ENCODE data around the gene SPZ1. TPM values are rescaled to one million over a fixed set of nuclear protein-coding genes. Genes with fewer than 3 reads are reported as not detected.
"Not testable (repeated sequence)": the region's sequence is repeated elsewhere in the genome, so short reads cannot be mapped to it uniquely, and the experiment has no call there.

Gene SPZ1
- not detected in 2 replicates for total RNA-seq (2014; rRNA removed; shearing (Covaris generic))

GRCh38 chr5:80319702-80320101, at the start of gene SPZ1:
SPZ1 (plus strand) TSS chr5:80320002; CDS start chr5:80320216, 214 bp downstream.
- Histone ChIP-seq H3K27me3 (no peaks in the 10 kb centered on the region), H3K36me3 (no peaks in the 10 kb centered on the region), H3K27ac (no peak within 1 kb of the TSS), H3K9me3 (replicated peaks) (no peaks in the 10 kb centered on the region), H3K4me3 (no peak within 1 kb of the TSS), H3K4me1 (no peaks in the 10 kb centered on the region)
- no peak for DNase-seq

- H3K4me3 ChIP-seq; H3K27me3 ChIP-seq; H3K9me3 ChIP-seq (replicated peaks); DNase-seq; H3K4me1 ChIP-seq; H3K36me3 ChIP-seq; H3K27ac ChIP-seq: not testable (repeated sequence)
Observed at GRCh38 chr5:80270543-80270942, 49.3 kb upstream of the SPZ1 start.

GRCh38 chr5:80275347-80275746, 44.5 kb upstream of the SPZ1 start:
- no peaks in the 10 kb centered on the region for H3K9me3 ChIP-seq (replicated peaks)
- H3K4me3 ChIP-seq = no peak overlapping the region
- H3K36me3 ChIP-seq = no peaks in the 10 kb centered on the region
- no peaks in the 10 kb centered on the region for H3K27me3 ChIP-seq
- DNase-seq = peak; percentile 25 to 62
- H3K4me1 ChIP-seq = no peaks in the 10 kb centered on the region
- H3K27ac ChIP-seq = no peak overlapping the region

GRCh38 chr5:80276186-80276585, 43.6 kb upstream of the SPZ1 start:
- no peak overlapping the region for H3K4me3 ChIP-seq
- no peaks in the 10 kb centered on the region for H3K4me1 ChIP-seq
- no peaks in the 10 kb centered on the region for H3K36me3 ChIP-seq
- no peaks in the 10 kb centered on the region for H3K27me3 ChIP-seq
- no peaks in the 10 kb centered on the region for H3K9me3 ChIP-seq (replicated peaks)
- no peak overlapping the region for H3K27ac ChIP-seq
- DNase-seq = no peak

GRCh38 chr5:80277191-80277590, 42.6 kb upstream of the SPZ1 start:
- no peak for DNase-seq
- no peak overlapping the region for H3K4me3 ChIP-seq
- H3K4me1 ChIP-seq = no peaks in the 10 kb centered on the region
- H3K36me3 ChIP-seq = no peaks in the 10 kb centered on the region
- no peaks in the 10 kb centered on the region for H3K9me3 ChIP-seq (replicated peaks)
- no peak overlapping the region for H3K27ac ChIP-seq
- H3K27me3 ChIP-seq = no peaks in the 10 kb centered on the region

- DNase-seq = no peak
- Histone ChIP-seq H3K36me3 (no peaks in the 10 kb centered on the region), H3K4me3 (no peak overlapping the region), H3K4me1 (no peaks in the 10 kb centered on the region), H3K27me3 (no peaks in the 10 kb centered on the region), H3K9me3 (replicated peaks) (no peaks in the 10 kb centered on the region), H3K27ac (no peak overlapping the region)
Observed at GRCh38 chr5:80282054-80282453, 37.7 kb upstream of the SPZ1 start.

- no peak overlapping the region for H3K27ac ChIP-seq
- no peaks in the 10 kb centered on the region for H3K9me3 ChIP-seq (replicated peaks)
- H3K27me3 ChIP-seq = no peaks in the 10 kb centered on the region
- H3K4me3 ChIP-seq = no peak overlapping the region
- DNase-seq = no peak
- H3K4me1 ChIP-seq = no peaks in the 10 kb centered on the region
- no peaks in the 10 kb centered on the region for H3K36me3 ChIP-seq
Observed at GRCh38 chr5:80283360-80283759, 36.4 kb upstream of the SPZ1 start.

GRCh38 chr5:80284720-80285119, 35.1 kb upstream of the SPZ1 start:
- Histone ChIP-seq H3K36me3 (no peaks in the 10 kb centered on the region), H3K27ac (no peak overlapping the region), H3K4me1 (no peaks in the 10 kb centered on the region), H3K4me3 (no peak overlapping the region), H3K9me3 (replicated peaks) (no peaks in the 10 kb centered on the region), H3K27me3 (no peaks in the 10 kb centered on the region)
- DNase-seq = no peak

GRCh38 chr5:80288177-80288576, 31.6 kb upstream of the SPZ1 start:
- no peak for DNase-seq
- Histone ChIP-seq H3K27me3 (no peaks in the 10 kb centered on the region), H3K36me3 (no peaks in the 10 kb centered on the region), H3K4me1 (no peaks in the 10 kb centered on the region), H3K4me3 (no peak overlapping the region), H3K9me3 (replicated peaks) (no peaks in the 10 kb centered on the region), H3K27ac (no peak overlapping the region)

GRCh38 chr5:80289320-80289719, 30.5 kb upstream of the SPZ1 start:
- DNase-seq = no peak
- no peak overlapping the region for H3K4me3 ChIP-seq
- no peaks in the 10 kb centered on the region for H3K27me3 ChIP-seq
- no peaks in the 10 kb centered on the region for H3K36me3 ChIP-seq
- no peaks in the 10 kb centered on the region for H3K9me3 ChIP-seq (replicated peaks)
- H3K4me1 ChIP-seq = no peaks in the 10 kb centered on the region
- no peak overlapping the region for H3K27ac ChIP-seq

- H3K4me3 ChIP-seq = no peak overlapping the region
- no peaks in the 10 kb centered on the region for H3K4me1 ChIP-seq
- DNase-seq = no peak
- no peaks in the 10 kb centered on the region for H3K9me3 ChIP-seq (replicated peaks)
- no peaks in the 10 kb centered on the region for H3K27me3 ChIP-seq
- no peaks in the 10 kb centered on the region for H3K36me3 ChIP-seq
- no peak overlapping the region for H3K27ac ChIP-seq
Observed at GRCh38 chr5:80291761-80292160, 28.0 kb upstream of the SPZ1 start.

- no peak for DNase-seq
- H3K27ac ChIP-seq = no peak overlapping the region
- no peak overlapping the region for H3K4me3 ChIP-seq
- H3K9me3 ChIP-seq (replicated peaks) = no peaks in the 10 kb centered on the region
- no peaks in the 10 kb centered on the region for H3K4me1 ChIP-seq
- H3K36me3 ChIP-seq = no peaks in the 10 kb centered on the region
- no peaks in the 10 kb centered on the region for H3K27me3 ChIP-seq
Observed at GRCh38 chr5:80296121-80296520, 23.7 kb upstream of the SPZ1 start.

GRCh38 chr5:80299601-80300000, 20.2 kb upstream of the SPZ1 start:
- DNase-seq = no peak
- Histone ChIP-seq H3K36me3 (no peaks in the 10 kb centered on the region), H3K27me3 (no peaks in the 10 kb centered on the region), H3K9me3 (replicated peaks) (no peaks in the 10 kb centered on the region), H3K4me3 (no peak overlapping the region), H3K27ac (no peak overlapping the region), H3K4me1 (no peaks in the 10 kb centered on the region)

- no peak overlapping the region for H3K4me3 ChIP-seq
- no peaks in the 10 kb centered on the region for H3K36me3 ChIP-seq
- no peaks in the 10 kb centered on the region for H3K27me3 ChIP-seq
- no peaks in the 10 kb centered on the region for H3K4me1 ChIP-seq
- no peak for DNase-seq
- H3K9me3 ChIP-seq (replicated peaks) = no peaks in the 10 kb centered on the region
- H3K27ac ChIP-seq = no peak overlapping the region
Observed at GRCh38 chr5:80300125-80300524, 19.7 kb upstream of the SPZ1 start.

- not testable (repeated sequence) for DNase-seq; H3K9me3 ChIP-seq (replicated peaks); H3K27me3 ChIP-seq; H3K4me1 ChIP-seq; H3K27ac ChIP-seq; H3K4me3 ChIP-seq; H3K36me3 ChIP-seq
Observed at GRCh38 chr5:80300796-80301195, 19.0 kb upstream of the SPZ1 start.

GRCh38 chr5:80301342-80301741, 18.5 kb upstream of the SPZ1 start:
- H3K27ac ChIP-seq; H3K4me3 ChIP-seq; H3K36me3 ChIP-seq; H3K27me3 ChIP-seq; H3K9me3 ChIP-seq (replicated peaks); DNase-seq; H3K4me1 ChIP-seq: not testable (repeated sequence)

GRCh38 chr5:80302636-80303035, 17.2 kb upstream of the SPZ1 start:
- Histone ChIP-seq H3K4me1 (no peaks in the 10 kb centered on the region), H3K4me3 (no peak overlapping the region), H3K27me3 (no peaks in the 10 kb centered on the region), H3K9me3 (replicated peaks) (no peaks in the 10 kb centered on the region), H3K27ac (no peak overlapping the region), H3K36me3 (no peaks in the 10 kb centered on the region)
- no peak for DNase-seq

All from SJCRH30 (cell line).